Left lobe of liver (tissue), 2 donors: ENCODE measurements around the gene NUDT2. TPM values are rescaled to one million over a fixed set of nuclear protein-coding genes. Genes with fewer than 3 reads are reported as not detected.
"Not testable (repeated sequence)": the region's sequence is repeated elsewhere in the genome, so short reads cannot be mapped to it uniquely, and the experiment has no call there.

Experiments used
- ATAC-seq: fragments of 200-7000 bp; cut with Tn5 transposase; one replicate; pipeline ENCODE4 v1.9.1; 2020; ENCODE audit warnings: mild to moderate bottlenecking, moderate library complexity
- DNase-seq: peaks from one replicate; pipeline ENCODE4 v3.0.0-alpha.2; 2020; ENCODE audit warnings: low spot score
- total RNA-seq: library from RNA; stranded (reverse); gene quantifications from one replicate; pipeline ENCODE4 v1.2.1, GENCODE V29; 2021
- donor health status: DM: no; HTN: no; CAD: no; lungs with moderate emphysema.
- donor health status: DM: no; HTN: yes; CAD: no.

NUDT2 gene
- total RNA-seq: 8.7 TPM

DNA sequence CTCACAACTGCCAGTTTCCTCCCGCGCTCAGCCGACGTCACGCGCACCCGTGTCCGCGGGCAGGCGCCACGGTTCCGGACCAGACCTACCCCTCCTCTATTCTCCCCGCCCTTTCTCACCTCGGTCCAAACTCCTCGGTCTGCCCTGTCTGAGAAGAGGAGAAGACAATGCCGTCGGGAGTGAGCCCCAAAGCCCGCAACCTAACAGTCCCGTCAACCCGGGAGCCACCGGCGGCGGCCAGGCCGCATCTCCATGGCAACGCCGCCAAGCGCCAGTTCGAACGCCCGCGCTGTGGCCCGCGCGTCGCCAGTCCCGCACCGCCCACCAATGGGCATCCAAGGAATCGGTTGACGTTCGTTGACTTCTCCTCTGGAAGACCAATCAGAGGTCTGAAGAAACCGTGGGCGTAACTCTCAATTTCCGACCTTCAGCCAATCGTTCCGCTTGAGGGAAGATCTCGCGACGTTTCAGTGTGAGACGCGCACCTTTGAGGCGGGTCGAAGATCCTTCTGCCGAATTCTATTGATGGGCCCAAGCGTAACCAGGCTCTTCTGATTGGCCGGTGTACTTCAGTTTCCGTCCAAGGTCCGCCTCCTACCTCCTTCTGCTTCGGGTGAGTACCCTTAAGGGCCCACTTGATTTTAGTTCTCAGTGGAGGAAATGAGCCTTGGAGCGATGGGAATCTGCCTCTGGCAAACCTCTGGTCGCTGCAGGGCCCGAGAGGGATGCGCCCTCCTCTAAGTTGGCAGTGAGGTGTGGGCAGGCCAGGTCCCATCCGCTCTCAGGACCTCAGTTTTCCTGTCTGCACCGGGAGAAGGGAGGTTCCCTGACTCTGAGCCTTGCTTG lies at the start of gene NUDT2, which contains the start of gene KIF24:
TSS of gene NUDT2 (plus strand) at position 583 of the 846 bp plus-strand sequence. CDS start 9,471 bp downstream, outside the sequence.
TSS of gene KIF24 (minus strand) at position 282 of the 846 bp plus-strand sequence. CDS start 17,922 bp downstream, outside the sequence.
- ATAC-seq (peak; percentile 92), DNase-seq (peak; percentile 98)

DNA sequence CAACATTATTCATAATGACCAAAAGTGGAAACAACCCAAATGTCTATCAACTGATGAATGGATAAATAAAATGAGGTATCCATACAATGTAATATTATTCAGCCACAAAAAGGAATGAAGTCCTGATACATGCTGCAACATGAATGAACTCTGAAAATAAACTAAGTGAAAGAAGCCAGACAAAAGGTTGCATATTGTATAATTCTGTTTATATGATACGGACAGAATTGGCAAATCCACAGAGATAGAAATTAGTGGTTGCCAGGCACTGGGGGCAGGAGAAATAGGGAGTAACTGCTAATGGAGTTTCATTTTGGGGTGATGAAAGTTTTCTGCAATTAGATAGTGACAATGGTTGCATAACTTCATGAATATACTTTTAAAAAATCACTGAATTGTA lies 47.3 kb upstream of the NUDT2 start:
- ATAC-seq (no peak), DNase-seq (no peak)

- ATAC-seq (no peak), DNase-seq (no peak)
These were observed 40.2 kb upstream of the NUDT2 start for GRCh38 chr9:34289159-34289558.

GRCh38 chr9:34291023-34291422 lies 38.3 kb upstream of the NUDT2 start:
- ATAC-seq: no peak
- DNase-seq: no peak

DNA sequence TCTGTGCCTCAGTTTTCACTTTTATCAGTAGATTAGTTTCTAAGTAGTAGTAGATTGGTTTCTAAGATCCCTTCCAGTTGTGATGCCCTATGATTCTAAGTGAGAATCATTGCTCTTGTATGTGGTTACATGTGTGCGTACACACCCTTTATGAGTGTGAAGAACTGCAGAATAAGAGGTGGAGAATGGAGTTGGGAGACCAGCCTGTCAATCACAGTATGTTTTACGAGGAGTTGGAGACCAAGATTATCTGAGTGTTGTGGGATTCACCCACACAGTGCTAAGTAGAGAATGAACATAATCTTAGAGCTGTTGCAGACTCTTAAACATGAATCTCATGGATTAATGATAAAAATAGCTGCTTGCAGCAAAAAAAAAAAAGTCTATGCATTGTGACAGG lies 37.9 kb upstream of the NUDT2 start:
- ATAC-seq (no peak), DNase-seq (no peak)

DNA sequence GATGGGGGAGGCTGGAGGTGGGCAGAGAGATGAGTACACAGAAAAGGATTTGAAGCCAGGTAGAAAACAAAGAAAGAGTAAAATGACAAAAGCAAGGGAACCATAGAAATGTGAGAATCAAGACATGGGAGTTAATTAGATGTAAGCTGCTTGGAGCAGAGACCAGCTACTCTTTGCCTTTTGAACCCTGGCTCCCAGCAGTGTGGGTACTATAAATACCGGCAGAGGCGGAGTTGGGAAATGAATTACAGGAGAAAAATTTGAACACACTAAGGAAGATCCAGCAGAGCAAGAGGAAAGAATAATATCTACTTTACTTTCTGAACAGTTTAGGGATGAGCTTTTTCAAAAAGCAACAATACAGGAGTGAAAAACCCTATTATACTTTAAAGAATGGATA lies 36.8 kb upstream of the NUDT2 start:
- DNase-seq (no peak), ATAC-seq (no peak)

GRCh38 chr9:34301064-34301463 lies 28.3 kb upstream of the NUDT2 start:
- not testable (repeated sequence) for ATAC-seq, DNase-seq

- not testable (repeated sequence) for DNase-seq, ATAC-seq
These were observed 21.1 kb upstream of the NUDT2 start for GRCh38 chr9:34308316-34308715.

DNA sequence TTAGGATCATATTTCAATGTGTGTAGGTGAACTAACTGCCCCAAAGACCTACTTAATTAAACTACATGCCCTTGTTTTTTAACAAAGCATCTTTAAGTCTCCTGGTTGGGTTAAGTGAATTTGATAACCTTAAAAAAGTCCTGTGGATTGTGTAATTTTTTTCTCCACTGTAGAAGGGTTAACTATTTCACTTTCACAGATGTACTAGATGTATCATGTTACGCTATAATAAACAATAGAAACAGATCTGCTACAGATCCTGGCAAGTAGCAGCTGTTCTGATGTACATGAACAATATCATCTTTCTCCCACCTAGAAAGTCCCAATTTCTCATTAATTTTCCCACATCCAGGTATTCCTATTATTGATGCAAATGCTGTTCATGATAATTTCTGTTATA lies 19.2 kb upstream of the NUDT2 start:
- no peak for DNase-seq
- ATAC-seq: no peak

DNA sequence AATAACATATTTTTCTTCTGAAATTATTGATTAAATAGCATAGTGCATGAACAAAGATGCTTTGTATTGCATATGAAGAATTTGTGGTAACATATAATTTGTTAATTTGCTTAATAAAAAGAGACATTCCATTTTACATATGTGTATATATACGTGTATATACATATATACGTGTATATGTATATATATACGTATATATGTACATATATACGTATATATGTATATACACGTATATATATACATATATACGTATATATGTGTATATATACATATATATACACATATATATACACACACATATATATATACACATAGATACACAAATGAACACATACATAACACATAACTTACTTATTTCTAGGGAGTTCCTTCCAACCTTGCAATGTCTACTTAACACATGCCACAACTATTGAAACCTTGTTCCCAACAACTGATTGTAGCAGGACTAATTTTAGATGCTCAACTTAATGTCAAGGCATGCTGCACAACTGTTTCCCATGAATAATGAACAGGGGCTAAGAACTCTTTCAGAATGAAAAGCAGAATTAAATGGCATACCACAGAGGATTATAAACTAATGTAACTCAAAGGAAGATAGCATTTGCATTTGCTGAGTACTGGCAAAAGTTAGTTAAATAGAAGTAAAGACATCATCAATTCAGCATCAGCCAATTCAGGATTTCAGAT lies 17.7 kb upstream of the NUDT2 start:
- DNase-seq (no peak), ATAC-seq (no peak)

- ATAC-seq (no peak), DNase-seq (no peak)
These were observed 11.9 kb upstream of the NUDT2 start for GRCh38 chr9:34317436-34317835.

DNA sequence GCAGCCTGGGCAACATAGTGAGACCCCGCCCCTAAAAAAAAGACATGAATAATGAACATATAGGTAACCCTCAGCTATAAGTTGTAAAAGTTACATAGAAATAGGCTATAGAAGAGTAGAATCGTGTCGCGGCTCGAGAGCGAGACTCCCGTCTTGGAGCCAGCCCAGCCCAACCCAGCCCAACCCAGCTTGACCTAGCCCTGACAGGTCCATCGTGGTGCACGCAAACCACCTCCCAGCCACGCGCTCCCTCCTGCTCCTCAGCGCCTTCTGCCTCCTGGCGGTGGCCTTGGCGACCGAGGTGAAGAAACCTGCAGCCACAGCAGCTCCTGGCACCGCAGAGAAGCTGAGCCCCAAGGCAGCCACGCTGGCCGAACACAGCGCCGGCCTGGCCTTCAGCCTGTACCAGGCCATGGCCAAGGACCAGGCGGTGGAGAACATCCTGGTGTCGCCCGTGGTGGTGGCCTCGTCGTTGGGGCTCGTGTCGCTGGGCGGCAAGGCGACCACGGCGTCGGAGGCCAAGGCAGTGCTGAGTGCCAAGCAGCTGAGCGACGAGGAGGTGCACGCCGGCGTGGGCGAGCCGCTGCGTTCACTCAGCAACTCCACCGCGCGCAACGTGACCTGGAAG lies 11.1 kb upstream of the NUDT2 start:
- ATAC-seq (no peak), DNase-seq (no peak)

DNA sequence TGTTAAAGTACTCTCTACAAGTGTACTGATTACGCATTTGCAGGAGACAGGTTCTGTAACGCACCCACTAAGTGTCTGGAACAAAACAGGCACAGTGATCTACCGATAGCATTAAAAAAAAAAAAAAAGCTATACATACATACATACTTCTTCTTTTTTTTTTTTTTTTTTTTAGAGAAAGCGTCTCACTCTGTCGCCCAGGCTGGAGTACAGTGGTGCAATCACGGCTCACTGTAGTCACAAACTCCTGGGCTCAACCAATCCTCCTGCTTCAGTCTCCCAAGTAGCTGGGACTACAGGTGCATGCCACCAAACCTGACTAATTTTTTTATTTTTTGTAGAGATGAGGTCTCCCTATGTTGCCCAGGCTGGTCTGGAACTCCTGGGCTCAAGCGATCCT lies 7.9 kb upstream of the NUDT2 start:
- no peak for ATAC-seq
- no peak for DNase-seq

DNA sequence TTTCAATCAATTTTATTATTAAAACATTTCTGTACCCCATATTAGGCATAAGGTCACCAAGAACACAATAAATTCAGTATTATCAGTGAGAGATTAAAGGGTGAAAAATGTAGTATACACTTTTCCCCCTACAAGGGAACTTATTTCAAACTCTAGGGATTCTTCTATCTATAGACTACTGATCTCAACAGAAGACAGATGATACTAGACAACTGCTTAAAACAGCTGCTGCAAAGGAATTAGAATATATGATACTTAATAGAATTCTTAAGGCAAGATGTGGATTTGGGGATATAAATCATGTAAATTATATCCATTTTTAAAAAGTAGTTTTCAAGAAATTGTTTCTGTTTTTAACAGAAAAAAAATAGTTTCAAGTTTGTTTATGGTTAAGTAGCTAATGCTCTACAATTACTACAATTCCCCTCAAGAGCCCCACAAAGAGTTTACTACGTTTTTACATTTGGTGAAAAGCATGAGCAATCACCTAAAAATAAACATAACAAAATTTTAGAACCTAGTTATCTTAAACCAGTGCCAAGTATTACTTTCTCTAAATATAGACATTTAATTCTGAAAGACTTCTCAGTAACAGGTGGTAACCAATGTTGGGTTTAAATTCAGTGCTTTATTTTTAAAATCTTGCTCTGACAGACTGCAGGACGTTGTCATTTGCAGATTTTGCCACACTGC lies 6.3 kb upstream of the NUDT2 start:
- DNase-seq (no peak), ATAC-seq (no peak)

- ATAC-seq (no peak), DNase-seq (no peak)
These were observed 2.7 kb upstream of the NUDT2 start for GRCh38 chr9:34326690-34327089.

- ATAC-seq (no peak), DNase-seq (no peak)
These were observed 826 bp upstream of the NUDT2 start for GRCh38 chr9:34328500-34328986.

GRCh38 chr9:34331196-34331595 lies 1.8 kb downstream of the NUDT2 start:
- ATAC-seq (no peak), DNase-seq (no peak)

GRCh38 chr9:34332076-34332964 lies 3.0 kb downstream of the NUDT2 start:
- DNase-seq: no peak
- peak; percentile 60 for ATAC-seq

- ATAC-seq (no peak), DNase-seq (no peak)
These were observed 4.5 kb downstream of the NUDT2 start for GRCh38 chr9:34333836-34334235.

DNA sequence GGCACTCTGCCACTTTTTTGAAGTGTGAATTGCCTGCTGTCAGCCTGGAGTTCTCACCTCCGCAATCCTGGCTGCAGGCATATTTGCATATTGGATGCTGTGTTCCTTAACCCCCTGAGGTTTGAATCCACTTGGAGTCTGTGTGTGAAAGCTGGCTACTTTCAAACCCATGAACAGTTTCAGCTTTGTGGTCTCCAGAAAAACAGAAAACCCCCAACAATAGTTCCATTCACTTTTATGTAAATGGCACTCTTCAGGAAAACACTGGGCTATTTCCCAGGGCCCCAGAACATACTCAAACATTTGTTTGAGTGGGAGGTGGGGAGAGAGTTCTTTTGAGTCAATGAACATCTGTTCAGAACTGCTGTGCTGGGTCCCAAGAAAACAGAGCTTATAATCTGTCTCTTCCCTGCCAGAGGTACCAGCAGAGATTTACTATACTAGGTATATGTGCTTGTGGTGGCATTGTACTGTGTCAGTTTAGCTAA lies 5.0 kb downstream of the NUDT2 start:
- ATAC-seq (no peak), DNase-seq (no peak)
